H1 (cell line): ENCODE results near the gene GDPD1. TPM values are rescaled to one million over a fixed set of nuclear protein-coding genes. Genes with fewer than 3 reads are reported as not detected.

Experiments
- CTCF ChIA-PET: fragments of 300-600 bp; sonication (Branson Sonifier 250); formaldehyde crosslinking; loops from one replicate; lab custom pipeline; 2021; ENCODE audit not compliant: partially characterized antibody; lab: Charles Lee
- POLR2A ChIA-PET: fragments of 300-600 bp; sonication (Branson Sonifier 250); formaldehyde crosslinking; loops from one replicate; lab custom pipeline; 2021; ENCODE audit warnings: inconsistent platforms; ENCODE audit not compliant: partially characterized antibody; lab: Charles Lee
- DNase-seq, 2 experiments: peaks; one replicate each; pipeline versions ENCODE4 v3.0.0 to v3.0.0-alpha.2; 2010 to 2022; ENCODE audit warnings: low spot score in 2 of 2, low read depth in 1 of 2, mixed read lengths in 1 of 2
- FAIRE-seq: peaks from 2 replicates; lab custom pipeline; 2011; peaks lifted over from hg19 to GRCh38; lab: Jason Lieb, UNC
- H2AFZ ChIP-seq: 2 replicates; pipeline ENCODE4 v1.8.1; 2012; ENCODE audit warnings: low read length, inconsistent platforms
- H2AK5ac ChIP-seq: 2 replicates; pipeline ENCODE4 v1.6.1; 2013; ENCODE audit warnings: low read depth, low read length
- H2BK120ac ChIP-seq: replicated peaks from 2 replicates; pipeline ENCODE3; 2013; ENCODE audit warnings: low read depth, low read length, inconsistent platforms
- H2BK12ac ChIP-seq: 2 replicates; pipeline ENCODE4 v1.6.1; 2013; ENCODE audit warnings: low read depth, low read length
- H2BK15ac ChIP-seq: 2 replicates; pipeline ENCODE4 v1.6.1; 2013; ENCODE audit warnings: low read length
- H2BK20ac ChIP-seq: 2 replicates; pipeline ENCODE4 v1.6.1; 2013; ENCODE audit warnings: low read length
- H2BK5ac ChIP-seq: 2 replicates; pipeline ENCODE4 v1.6.1; 2013; ENCODE audit warnings: low read depth, low read length
- H3K14ac ChIP-seq: 2 replicates; pipeline ENCODE4 v1.6.1; 2013; ENCODE audit warnings: inconsistent platforms; ENCODE audit not compliant: insufficient read length
- H3K18ac ChIP-seq: 2 replicates; pipeline ENCODE4 v1.6.1; 2013; ENCODE audit warnings: low read length; ENCODE audit errors: extremely low read depth
- H3K23ac ChIP-seq: 2 replicates; pipeline ENCODE4 v1.6.1; 2013; ENCODE audit warnings: inconsistent platforms; ENCODE audit not compliant: insufficient read length
- H3K23me2 ChIP-seq: 2 replicates; pipeline ENCODE4 v1.6.1; 2013; ENCODE audit warnings: low read depth, low read length
- H3K27ac ChIP-seq: 2 replicates; pipeline ENCODE4 v1.6.1; 2011; ENCODE audit warnings: low read depth, low read length, inconsistent platforms
- H3K27me3 ChIP-seq, 4 experiments: replicated peaks in 1 of 4; 1 replicate in 1 of 4; 2 replicates in 3 of 4; pipeline versions ENCODE4 v1.6.1 to v1.8.1; 2011 to 2013; ENCODE audit warnings: low read length in 3 of 4, mild to moderate bottlenecking in 3 of 4, inconsistent platforms in 2 of 4, mixed read lengths in 2 of 4, moderate library complexity in 1 of 4; ENCODE audit not compliant: control insufficient read depth in 3 of 4, insufficient read depth in 3 of 4; ENCODE audit errors: extremely low read depth in 1 of 4
- H3K36me3 ChIP-seq, 4 experiments: 2 replicates each; pipeline versions ENCODE4 v1.6.1 to v1.8.1; 2011 to 2013; ENCODE audit warnings: mild to moderate bottlenecking in 4 of 4, low read length in 3 of 4, moderate library complexity in 2 of 4, control low read depth in 1 of 4, inconsistent platforms in 1 of 4; ENCODE audit not compliant: insufficient read depth in 4 of 4, control insufficient read depth in 2 of 4
- H3K4ac ChIP-seq: replicated peaks from 2 replicates; pipeline ENCODE3; 2013; ENCODE audit warnings: low read length, low read depth, mixed read lengths, inconsistent platforms; ENCODE audit not compliant: insufficient read length
- H3K4me1 ChIP-seq, 4 experiments: replicated peaks in 1 of 4; 1 replicate in 1 of 4; 2 replicates in 3 of 4; pipeline versions ENCODE4 v1.6.1 to v1.8.1; 2011 to 2013; ENCODE audit warnings: low read length in 3 of 4, inconsistent platforms in 2 of 4, mixed read lengths in 1 of 4; ENCODE audit not compliant: insufficient read depth in 4 of 4, control insufficient read depth in 3 of 4
- H3K4me2 ChIP-seq, 2 experiments: 2 replicates each; pipeline versions ENCODE4 v1.6.1 to v1.8.1; 2011 to 2013; ENCODE audit warnings: low read depth in 2 of 2, low read length in 2 of 2, control low read depth in 1 of 2, inconsistent platforms in 1 of 2, mild to moderate bottlenecking in 1 of 2; ENCODE audit not compliant: insufficient read depth in 1 of 2
- H3K4me3 ChIP-seq, 4 experiments: fragments of 200-600, 300-600 bp in 1 of 4; sonication (generic), shearing (Covaris generic), sonication (Bioruptor Twin) in 1 of 4; 2 replicates each; pipeline versions ENCODE4 v1.5.1 to v1.8.1; 2011 to 2016; ENCODE audit warnings: low read length in 4 of 4, low read depth in 3 of 4, control low read depth in 2 of 4, inconsistent platforms in 2 of 4, mild to moderate bottlenecking in 2 of 4, mixed read lengths in 1 of 4, moderate library complexity in 1 of 4; ENCODE audit not compliant: insufficient read depth in 2 of 4; ENCODE audit errors: extremely low read depth in 1 of 4
- H3K56ac ChIP-seq: replicated peaks from 2 replicates; pipeline ENCODE3; 2013; ENCODE audit warnings: low read depth, mild to moderate bottlenecking, mixed read lengths, low read length, inconsistent platforms; ENCODE audit not compliant: insufficient read length
- H3K79me1 ChIP-seq: 2 replicates; pipeline ENCODE4 v1.6.1; 2013; ENCODE audit warnings: low read depth, low read length, control low read depth
- H3K79me2 ChIP-seq, 2 experiments: 2 replicates each; pipeline versions ENCODE4 v1.6.1 to v1.8.1; 2012 to 2013; ENCODE audit warnings: low read length in 2 of 2, mild to moderate bottlenecking in 2 of 2, inconsistent platforms in 1 of 2; ENCODE audit not compliant: insufficient read depth in 2 of 2, control insufficient read depth in 1 of 2
- H3K9ac ChIP-seq, 4 experiments: replicated peaks in 1 of 4; 1 replicate in 1 of 4; 2 replicates in 3 of 4; pipeline versions ENCODE4 v1.6.1 to v1.8.1; 2011 to 2013; ENCODE audit warnings: low read depth in 3 of 4, low read length in 3 of 4, control low read depth in 2 of 4, mild to moderate bottlenecking in 2 of 4, moderate library complexity in 2 of 4, inconsistent platforms in 1 of 4; ENCODE audit errors: extremely low read depth in 1 of 4
- H3K9me3 ChIP-seq, 2 experiments: 2 replicates each; pipeline versions ENCODE4 v1.6.1 to v1.8.1; 2012 to 2013; ENCODE audit warnings: mild to moderate bottlenecking in 2 of 2, moderate library complexity in 2 of 2, control low read depth in 1 of 2, inconsistent platforms in 1 of 2, low read depth in 1 of 2, low read length in 1 of 2, mixed read lengths in 1 of 2; ENCODE audit not compliant: insufficient read depth in 2 of 2
- H4K20me1 ChIP-seq, 2 experiments: replicated peaks in 1 of 2; 2 replicates each; pipeline versions ENCODE3 to v1.8.1; 2011 to 2013; ENCODE audit warnings: inconsistent platforms in 2 of 2, low read length in 2 of 2, mild to moderate bottlenecking in 1 of 2; ENCODE audit not compliant: insufficient read depth in 2 of 2, control insufficient read depth in 1 of 2
- H4K5ac ChIP-seq: 2 replicates; pipeline ENCODE4 v1.6.1; 2013; ENCODE audit warnings: low read length, low read depth, mixed read lengths, inconsistent platforms; ENCODE audit not compliant: insufficient read length
- H4K8ac ChIP-seq: 2 replicates; pipeline ENCODE4 v1.8.0; 2013; ENCODE audit warnings: mild to moderate bottlenecking, moderate library complexity, low read length, inconsistent platforms; ENCODE audit not compliant: insufficient read depth; ENCODE audit errors: extremely low read depth
- H4K91ac ChIP-seq: replicated peaks from 2 replicates; pipeline ENCODE3; 2013; ENCODE audit warnings: low read length, mixed read lengths, inconsistent platforms; ENCODE audit not compliant: insufficient read length
- BACH1 ChIP-seq: IDR thresholded peaks from 2 replicates; pipeline ENCODE4 v1.6.1; 2012; ENCODE audit warnings: low read length, improper control_type of control experiment
- CBX5 ChIP-seq: fragments of 300-800, 300-1000 bp; sonication (generic); IDR thresholded peaks from 2 replicates; pipeline ENCODE4 v1.7.1; 2016; ENCODE audit warnings: antibody characterized with exemption, low read length, low read depth
- CBX8 ChIP-seq: fragments of 300-800, 300-1000 bp; sonication (generic); IDR thresholded peaks from 2 replicates; pipeline ENCODE4 v1.7.1; 2016; ENCODE audit warnings: low read depth, low read length, borderline replicate concordance
- CHD2 ChIP-seq: IDR thresholded peaks from 2 replicates; pipeline ENCODE4 v1.6.1; 2012; ENCODE audit warnings: low read length, improper control_type of control experiment
- EP300 ChIP-seq, 2 experiments: IDR thresholded peaks; 1 replicate in 1 of 2; 2 replicates in 1 of 2; pipeline ENCODE4 v1.6.1; 2011 to 2012; ENCODE audit warnings: low read depth in 2 of 2, low read length in 2 of 2, mild to moderate bottlenecking in 2 of 2, borderline replicate concordance in 1 of 2, inconsistent platforms in 1 of 2, moderate library complexity in 1 of 2
- GABPA ChIP-seq: IDR thresholded peaks from 2 replicates; pipeline ENCODE4 v1.6.1; 2011; ENCODE audit warnings: mild to moderate bottlenecking, low read length, moderate library complexity, borderline replicate concordance; ENCODE audit not compliant: insufficient read depth
- KDM4A ChIP-seq: IDR thresholded peaks from one replicate; pipeline ENCODE4 v1.7.1; 2012; ENCODE audit warnings: low read depth, mild to moderate bottlenecking, moderate library complexity, low read length, inconsistent platforms; ENCODE audit not compliant: severe bottlenecking
- MAFK ChIP-seq: IDR thresholded peaks from 2 replicates; pipeline ENCODE4 v1.6.1; 2012; ENCODE audit warnings: low read depth, mild to moderate bottlenecking, improper control_type of control experiment, low read length
- RNF2 ChIP-seq: fragments of 200-900, 300-1000 bp; sonication (generic); IDR thresholded peaks from 2 replicates; pipeline ENCODE4 v1.7.1; 2016; ENCODE audit warnings: borderline replicate concordance, low read depth, mild to moderate bottlenecking, antibody characterized with exemption, low read length; ENCODE audit not compliant: poor library complexity, severe bottlenecking; ENCODE audit errors: missing control alignments
- SP1 ChIP-seq: IDR thresholded peaks from 2 replicates; pipeline ENCODE4 v1.6.1; 2011; ENCODE audit warnings: low read depth, low read length
- WGBS, 2 experiments: shearing (Covaris generic) in 1 of 2; methylation state at CpG; one replicate each; pipeline versions ENCODE4 v1.1.6 to v1.1.7; 2013 to 2015; ENCODE audit warnings: low lambda C conversion rate in 2 of 2, mixed read lengths in 2 of 2, inconsistent platforms in 1 of 2, low coverage in 1 of 2, missing lambda C conversion rate in 1 of 2; ENCODE audit not compliant: insufficient replicate concordance in 2 of 2, insufficient coverage in 1 of 2, insufficient read length in 1 of 2; ENCODE audit errors: extremely low coverage in 1 of 2, missing lambda C conversion rate in 1 of 2; 5-methylcytosine and 5-hydroxymethylcytosine counted together
- polyA plus RNA-seq, 7 experiments: library from polyadenylated mRNA; depleted of rRNA in 3 of 7; stranded (reverse) in 5 of 7; unstranded in 2 of 7; fragments of >200 nt in 5 of 7; fragments of 200-250 nt in 2 of 7; gene quantifications; 1 replicate in 5 of 7; 2 replicates in 1 of 7; 4 replicates in 1 of 7; pipeline versions ENCODE4 v1.2.1 to v1.2.3, GENCODE V29; 2011 to 2013; ENCODE audit warnings: missing spikeins in 2 of 7, mixed read lengths in 2 of 7
- total RNA-seq: library from RNA; stranded (reverse); fragmentation: NEBNext Ultra II Directional; extraction: Animal tissue kit (Norgen Biotek cat#: 25700); gene quantifications from 2 replicates; pipeline ENCODE4 v1.2.1, GENCODE V29; 2021
- TF ChIP-seq, protein P1 (sequence below): IDR thresholded peaks from 2 replicates; pipeline ENCODE4 v1.6.1; 2012; ENCODE audit warnings: inconsistent platforms
- TF ChIP-seq, protein P2 (sequence below): IDR thresholded peaks from 2 replicates; pipeline ENCODE4 v1.6.1; 2012; ENCODE audit warnings: inconsistent platforms
- TF ChIP-seq, protein P3 (sequence below): IDR thresholded peaks from 2 replicates; pipeline ENCODE4 v1.6.1; 2011; ENCODE audit warnings: low read depth, mild to moderate bottlenecking, low read length; ENCODE audit not compliant: insufficient read depth

The GDPD1 gene
- total and polyA plus RNA-seq, 2 of the 8 experiments (the other 6 are each of a cell fraction or from before 2014, with no cell fraction given), result 3.2 to 7.7 TPM

DNA sequence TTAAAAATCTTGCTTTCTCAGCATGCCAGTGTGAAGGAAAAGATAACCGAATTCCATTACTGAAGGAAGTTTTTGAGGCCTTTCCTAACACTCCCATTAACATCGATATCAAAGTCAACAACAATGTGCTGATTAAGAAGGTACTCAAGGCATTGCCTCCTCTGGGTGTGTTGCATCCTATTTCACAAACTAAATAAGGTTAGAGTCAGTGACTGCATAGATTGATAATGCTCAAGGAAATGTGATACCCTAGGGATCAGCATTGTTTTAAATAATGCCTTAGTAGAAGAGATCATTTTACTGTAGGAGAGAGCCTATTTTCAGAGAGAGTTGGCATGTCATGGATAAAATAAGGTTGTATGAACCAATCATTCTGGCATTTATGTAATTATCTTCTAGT, 36.8 kb downstream of the GDPD1 start:
- Histone ChIP-seq H3K27ac (no peak overlapping the region), H3K36me3 (no peaks in the 10 kb centered on the region), H4K8ac (no peak overlapping the region), H4K20me1 (no peaks in the 10 kb centered on the region), H3K9ac (no peak overlapping the region), H2AFZ (no peak overlapping the region), H2BK120ac (no peak overlapping the region), H3K4me3 (no peak overlapping the region), H3K27me3 (no peaks in the 10 kb centered on the region), H3K4me2 (no peak overlapping the region), H4K5ac (no peak overlapping the region), H3K14ac (no peak overlapping the region), H3K79me1 (no peaks in the 10 kb centered on the region), H2BK15ac (no peak overlapping the region), H2BK20ac (no peak overlapping the region), H3K4me1 (no peaks in the 10 kb centered on the region), H3K9me3 (no peaks in the 10 kb centered on the region), H2AK5ac (no peak overlapping the region), H3K23ac (no peak overlapping the region), H3K79me2 (no peaks in the 10 kb centered on the region), H3K4ac (no peak overlapping the region), H2BK5ac (no peak overlapping the region), H3K23me2 (no peaks in the 10 kb centered on the region), H3K56ac (no peak overlapping the region), H2BK12ac (no peak overlapping the region), H3K18ac (no peak overlapping the region), H4K91ac (no peak overlapping the region)
- FAIRE-seq, result no peak
- CTCF ChIA-PET, result interaction anchor here (0.6 kb wide), 1 partner anchor 1228 kb away, joined by 3 read pairs; no protein-coding TSS in a partner anchor
- POLR2A ChIA-PET, result no interaction called here
- DNase-seq, result no peak
- 89% methylated on average over 2 of the region's 2 CpGs; no CpG with 5 or more reads in 1 of the 2 experiments for whole genome bisulfite sequencing, 2 experiments
- TF ChIP-seq, protein P1, sequence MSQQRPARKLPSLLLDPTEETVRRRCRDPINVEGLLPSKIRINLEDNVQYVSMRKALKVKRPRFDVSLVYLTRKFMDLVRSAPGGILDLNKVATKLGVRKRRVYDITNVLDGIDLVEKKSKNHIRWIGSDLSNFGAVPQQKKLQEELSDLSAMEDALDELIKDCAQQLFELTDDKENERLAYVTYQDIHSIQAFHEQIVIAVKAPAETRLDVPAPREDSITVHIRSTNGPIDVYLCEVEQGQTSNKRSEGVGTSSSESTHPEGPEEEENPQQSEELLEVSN, result no peak
- TF ChIP-seq EP300 (IDR thresholded peaks at IDR 0.05; ENCODE audit: borderline replicate concordance in 1 of 2, low read depth in 2 of 2, low read length in 2 of 2) (no peak), CBX8 (no peak), GABPA (no peak), KDM4A (no peak), SP1 (no peak), MAFK (no peak), CBX5 (no peak), RNF2 (no peak), BACH1 (no peak), CHD2 (no peak)
- TF ChIP-seq, protein P2, sequence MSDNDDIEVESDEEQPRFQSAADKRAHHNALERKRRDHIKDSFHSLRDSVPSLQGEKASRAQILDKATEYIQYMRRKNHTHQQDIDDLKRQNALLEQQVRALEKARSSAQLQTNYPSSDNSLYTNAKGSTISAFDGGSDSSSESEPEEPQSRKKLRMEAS, result no peak
- TF ChIP-seq, protein P3, sequence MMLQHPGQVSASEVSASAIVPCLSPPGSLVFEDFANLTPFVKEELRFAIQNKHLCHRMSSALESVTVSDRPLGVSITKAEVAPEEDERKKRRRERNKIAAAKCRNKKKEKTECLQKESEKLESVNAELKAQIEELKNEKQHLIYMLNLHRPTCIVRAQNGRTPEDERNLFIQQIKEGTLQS, result no peak
